Coronary artery (tissue), 2 donors: ENCODE results near the gene GBP7.
"Not testable (repeated sequence)": the region's sequence is repeated elsewhere in the genome, so short reads cannot be mapped to it uniquely, and the experiment has no call there.

Experiments
- DNase-seq: peaks from one replicate; pipeline ENCODE4 v3.0.0-alpha.2; 2017; ENCODE audit warnings: low spot score
- H3K27ac ChIP-seq, 2 donors: fragments of 200-600 bp; sonication (generic); one replicate each; pipeline ENCODE4 v1.5.1; 2016 to 2019
- H3K4me3 ChIP-seq: fragments of 200-600 bp; sonication (generic); 2 replicates; pipeline ENCODE4 v1.5.1; 2016; ENCODE audit warnings: mild to moderate bottlenecking, moderate library complexity
- CTCF ChIP-seq: fragments of 200-600 bp; sonication (generic); IDR thresholded peaks from one replicate; pipeline ENCODE4 v1.5.1; 2019; ENCODE audit warnings: antibody characterized with exemption

The GBP7 gene

GRCh38 chr1:89129911-89130310 lies 45.9 kb downstream of the GBP7 start:
- H3K27ac ChIP-seq: peak overlapping the region; percentile 72 to 73
- peak overlapping the region; percentile 62 for H3K4me3 ChIP-seq
- DNase-seq: no peak

DNA sequence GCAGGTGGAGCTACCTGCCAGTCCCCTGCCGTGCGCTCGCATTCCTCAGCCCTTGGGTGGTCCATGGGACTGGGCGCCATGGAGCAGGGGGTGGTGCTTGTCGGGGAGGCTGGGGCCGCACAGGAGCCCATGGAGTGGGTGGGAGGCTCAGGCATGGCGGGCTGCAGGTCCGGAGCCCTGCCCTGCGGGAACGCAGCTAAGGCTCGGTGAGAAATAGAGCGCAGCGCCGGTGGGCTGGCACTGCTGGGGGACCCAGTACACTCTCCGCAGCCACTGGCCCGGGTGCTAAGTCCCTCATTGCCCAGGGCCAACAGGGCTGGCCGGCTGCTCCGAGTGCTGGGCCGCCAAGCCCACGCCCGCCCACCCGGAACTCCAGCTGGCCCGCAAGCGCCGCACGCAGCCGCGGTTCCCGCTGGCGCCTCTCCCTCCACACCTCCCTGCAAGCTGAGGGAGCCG lies 47.8 kb downstream of the GBP7 start:
- H3K27ac ChIP-seq: peak overlapping the region; percentile 72 to 73
- DNase-seq: not testable (repeated sequence)
- peak overlapping the region; percentile 62 for H3K4me3 ChIP-seq

More at GRCh38 chr1:89129911-89130310, 45.9 kb downstream of the GBP7 start:
- no peak for TF ChIP-seq CTCF

GRCh38 chr1:89126602-89127565 lies 48.9 kb downstream of the GBP7 start:
- H3K27ac ChIP-seq: peak overlapping the region; percentile 72 to 80
- DNase-seq, H3K4me3 ChIP-seq: not testable (repeated sequence)

GRCh38 chr1:89125913-89126580 lies 49.8 kb downstream of the GBP7 start, which contains the start of gene GBP2:
TSS of gene GBP2 (minus strand) at chr1:89126114. CDS start at chr1:89121966, 4,148 bp downstream.
- no peak for TF ChIP-seq CTCF
- H3K27ac ChIP-seq: peak within 1 kb of the TSS; percentile 72 to 80
- H3K4me3 ChIP-seq: peak within 1 kb of the TSS; percentile 73
- DNase-seq: no peak

- peak overlapping the region; percentile 72 to 80 for H3K27ac ChIP-seq
- DNase-seq: no peak
- TF ChIP-seq CTCF: no peak
Observed at GRCh38 chr1:89125240-89125912, 50.4 kb downstream of the GBP7 start.

GRCh38 chr1:89121641-89122040 lies 54.2 kb downstream of the GBP7 start:
- H3K27ac ChIP-seq: no peak overlapping the region
- no peak overlapping the region for H3K4me3 ChIP-seq
- TF ChIP-seq CTCF: no peak
- no peak for DNase-seq

More at GRCh38 chr1:89125240-89125912, 50.4 kb downstream of the GBP7 start:
- peak overlapping the region; percentile 73 for H3K4me3 ChIP-seq

DNA sequence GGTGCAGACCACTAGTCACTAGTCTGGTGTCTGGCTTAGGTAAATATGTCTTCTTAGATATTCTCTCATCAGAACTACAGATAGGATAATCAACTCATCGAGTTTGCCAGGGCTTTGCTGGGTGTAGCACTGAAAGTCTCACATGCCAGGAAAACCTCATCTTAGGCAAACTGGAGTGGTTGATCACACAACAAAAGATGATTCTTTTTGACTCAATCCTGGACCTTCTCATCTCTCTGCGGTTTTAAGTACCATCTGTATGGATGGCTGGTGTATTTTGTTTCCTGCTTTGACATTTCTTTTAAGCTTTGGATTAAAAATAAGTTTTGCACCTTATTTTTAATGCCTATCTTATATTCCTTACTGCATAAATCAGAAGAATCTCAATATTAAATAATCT lies 61.1 kb downstream of the GBP7 start:
- H3K27ac ChIP-seq: no peak overlapping the region
- no peak for TF ChIP-seq CTCF
- no peak for DNase-seq
- no peak overlapping the region for H3K4me3 ChIP-seq
